Choroid plexus epithelial cell (primary cell): ENCODE data around the gene GSC2.
A peak's percentile ranks its signal among the peaks of the same experiment; 100 is the strongest.

Experiments
- DNase-seq: peaks from one replicate; pipeline ENCODE4 v3.0.0-alpha.2; 2010; ENCODE audit warnings: low read depth
- H3K4me3 ChIP-seq: 2 replicates; pipeline ENCODE4 v1.5.1; 2011; ENCODE audit warnings: low read depth, mild to moderate bottlenecking, control low read depth, low read length, moderate library complexity
- TF ChIP-seq, protein P1 (sequence below): conservative IDR thresholded peaks from 2 replicates; pipeline ENCODE4 v1.5.1; 2011; ENCODE audit warnings: low read depth, mild to moderate bottlenecking, control low read depth, inconsistent platforms, low read length, moderate library complexity

Gene GSC2

GRCh38 chr22:19120829-19121630, 29.1 kb downstream of the GSC2 start:
- H3K4me3 ChIP-seq: peak overlapping the region; percentile 95
- TF ChIP-seq, protein P1, sequence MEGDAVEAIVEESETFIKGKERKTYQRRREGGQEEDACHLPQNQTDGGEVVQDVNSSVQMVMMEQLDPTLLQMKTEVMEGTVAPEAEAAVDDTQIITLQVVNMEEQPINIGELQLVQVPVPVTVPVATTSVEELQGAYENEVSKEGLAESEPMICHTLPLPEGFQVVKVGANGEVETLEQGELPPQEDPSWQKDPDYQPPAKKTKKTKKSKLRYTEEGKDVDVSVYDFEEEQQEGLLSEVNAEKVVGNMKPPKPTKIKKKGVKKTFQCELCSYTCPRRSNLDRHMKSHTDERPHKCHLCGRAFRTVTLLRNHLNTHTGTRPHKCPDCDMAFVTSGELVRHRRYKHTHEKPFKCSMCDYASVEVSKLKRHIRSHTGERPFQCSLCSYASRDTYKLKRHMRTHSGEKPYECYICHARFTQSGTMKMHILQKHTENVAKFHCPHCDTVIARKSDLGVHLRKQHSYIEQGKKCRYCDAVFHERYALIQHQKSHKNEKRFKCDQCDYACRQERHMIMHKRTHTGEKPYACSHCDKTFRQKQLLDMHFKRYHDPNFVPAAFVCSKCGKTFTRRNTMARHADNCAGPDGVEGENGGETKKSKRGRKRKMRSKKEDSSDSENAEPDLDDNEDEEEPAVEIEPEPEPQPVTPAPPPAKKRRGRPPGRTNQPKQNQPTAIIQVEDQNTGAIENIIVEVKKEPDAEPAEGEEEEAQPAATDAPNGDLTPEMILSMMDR: no peak
- peak; percentile 41 for DNase-seq

GRCh38 chr22:19119949-19120348, 30.1 kb downstream of the GSC2 start:
- DNase-seq: no peak
- H3K4me3 ChIP-seq: no peak overlapping the region
- TF ChIP-seq, protein P1: no peak

DNA sequence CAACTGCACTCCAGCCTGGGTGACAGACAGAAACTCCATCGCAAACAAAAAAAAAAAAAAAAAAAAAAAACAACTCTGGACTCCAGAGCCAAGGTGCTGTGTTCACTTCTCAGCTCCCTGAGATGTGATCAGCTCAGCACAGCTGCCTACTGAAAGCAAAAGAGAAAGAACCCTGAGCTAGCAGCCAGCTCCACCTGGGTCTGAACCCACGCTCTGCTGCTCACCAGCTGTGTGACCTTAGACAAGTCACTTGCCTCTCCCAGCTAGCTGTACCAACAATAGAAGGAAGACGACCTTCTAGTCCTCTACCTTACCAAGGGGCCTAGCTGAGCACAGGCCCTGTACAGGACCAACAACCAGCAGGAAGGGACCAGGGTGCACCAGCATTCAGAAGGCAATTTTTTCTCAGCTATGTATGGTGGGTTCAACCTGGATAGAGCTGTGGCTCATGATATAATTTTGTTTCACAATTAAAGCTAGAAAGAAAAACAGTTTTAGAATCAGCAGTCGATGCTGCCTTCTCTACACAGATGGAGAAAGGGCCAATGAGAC, 31.7 kb downstream of the GSC2 start:
- TF ChIP-seq, protein P1: no peak
- H3K4me3 ChIP-seq: no peak overlapping the region
- no peak for DNase-seq

GRCh38 chr22:19117111-19117512, 33.0 kb downstream of the GSC2 start:
- TF ChIP-seq, protein P1: no peak
- H3K4me3 ChIP-seq: no peak overlapping the region
- DNase-seq: no peak

DNA sequence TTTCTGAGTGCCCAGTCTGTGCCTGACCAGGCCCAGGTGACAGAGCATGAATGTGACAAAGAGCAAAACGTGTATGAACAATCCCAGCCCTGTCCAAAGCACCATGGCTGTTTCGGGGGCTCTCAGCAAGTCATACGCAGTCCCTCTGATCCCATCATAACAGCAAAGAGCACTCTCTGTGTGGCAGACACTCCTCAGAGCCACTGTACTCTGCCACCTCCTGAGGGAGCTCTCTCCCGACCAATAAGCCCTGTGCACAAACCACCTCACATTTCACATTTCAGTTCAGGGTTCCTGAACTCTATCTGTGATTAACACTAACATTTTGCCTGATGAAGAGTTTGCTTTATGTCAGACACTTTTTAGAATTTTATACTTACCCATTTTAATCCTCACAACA, 34.5 kb downstream of the GSC2 start:
- DNase-seq: peak; percentile 17
- H3K4me3 ChIP-seq: no peak overlapping the region
- TF ChIP-seq, protein P1: peak; percentile 53

DNA sequence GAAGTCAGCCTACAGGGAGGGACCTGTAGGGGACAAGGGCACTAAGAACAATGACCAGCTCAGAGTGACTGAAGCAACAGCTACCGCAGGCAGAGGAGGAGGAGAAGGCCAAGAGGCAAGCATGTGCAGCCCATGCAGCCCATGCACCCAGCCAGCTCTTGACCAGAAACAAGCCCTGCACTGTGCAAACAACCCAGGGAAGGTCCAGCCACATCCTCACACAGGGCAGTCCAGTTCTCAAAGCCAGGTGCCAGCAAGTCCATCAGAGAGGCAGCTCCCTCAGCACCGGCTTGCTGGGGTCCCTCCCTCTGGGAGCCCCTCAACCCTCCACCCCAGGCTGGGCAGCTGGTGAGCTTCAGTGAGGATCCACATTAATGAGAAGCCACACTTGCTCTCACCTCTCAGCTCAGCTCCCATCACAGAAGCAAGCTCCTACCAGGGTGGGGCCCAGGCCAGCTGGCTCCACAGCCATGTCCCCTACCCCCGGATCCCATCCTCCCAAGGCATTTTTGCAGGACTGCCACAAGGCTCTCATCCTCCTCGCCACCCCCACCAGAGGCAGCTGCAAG, 35.0 kb downstream of the GSC2 start:
- TF ChIP-seq, protein P1: no peak
- DNase-seq: no peak
- H3K4me3 ChIP-seq: no peak overlapping the region

DNA sequence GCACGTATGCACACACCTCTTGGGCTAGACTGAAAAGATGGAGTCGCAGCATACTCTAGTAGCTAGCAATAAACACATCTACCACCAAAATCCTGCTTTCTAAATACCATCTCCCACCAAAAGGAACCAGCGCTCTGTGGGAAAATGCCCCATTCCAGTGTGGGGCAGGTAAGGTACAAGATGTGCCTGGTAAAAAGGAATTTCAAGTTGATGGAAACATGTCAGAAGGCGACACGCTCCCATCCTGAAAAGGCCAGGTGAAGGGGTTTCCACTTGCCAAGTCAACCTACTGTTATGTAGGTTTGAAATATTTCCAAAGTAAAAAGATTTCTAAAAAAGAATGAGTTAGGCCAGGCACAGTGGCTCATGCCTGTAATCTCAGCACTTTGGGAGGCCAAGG, 36.7 kb downstream of the GSC2 start:
- TF ChIP-seq, protein P1: no peak
- no peak overlapping the region for H3K4me3 ChIP-seq
- no peak for DNase-seq
